ENCODE results near the gene TEX12.
"Not testable (repeated sequence)": the region's sequence is repeated elsewhere in the genome, so short reads cannot be mapped to it uniquely, and the experiment has no call there.

Gene TEX12, protein sequence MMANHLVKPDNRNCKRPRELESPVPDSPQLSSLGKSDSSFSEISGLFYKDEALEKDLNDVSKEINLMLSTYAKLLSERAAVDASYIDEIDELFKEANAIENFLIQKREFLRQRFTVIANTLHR

DNA sequence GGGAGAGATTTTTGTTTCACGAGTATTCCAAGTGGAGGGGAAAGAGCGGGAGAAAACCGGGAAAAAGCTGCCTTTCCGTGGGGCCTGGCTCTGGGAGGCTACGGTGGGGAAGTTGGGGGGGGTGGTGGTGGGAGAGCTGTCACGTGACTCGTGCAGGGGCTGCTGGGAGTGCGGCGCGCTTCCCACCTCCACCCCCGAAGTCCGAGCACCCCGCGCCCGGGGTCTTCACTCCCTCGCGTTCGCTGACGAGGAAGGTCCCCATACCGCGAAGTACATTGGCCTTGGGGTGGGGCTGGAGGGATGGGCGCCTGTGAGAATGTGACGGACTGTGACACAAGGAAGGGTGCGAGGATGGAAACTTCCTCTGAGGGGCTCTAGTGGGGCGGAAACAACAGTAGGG lies at the start of gene TEX12:
TEX12 (plus strand) TSS at position 228 of the 400 bp plus-strand sequence. CDS start 1,897 bp downstream, outside the sequence.
- no peak for DNase-seq (ENCODE audit: low read depth)

DNA sequence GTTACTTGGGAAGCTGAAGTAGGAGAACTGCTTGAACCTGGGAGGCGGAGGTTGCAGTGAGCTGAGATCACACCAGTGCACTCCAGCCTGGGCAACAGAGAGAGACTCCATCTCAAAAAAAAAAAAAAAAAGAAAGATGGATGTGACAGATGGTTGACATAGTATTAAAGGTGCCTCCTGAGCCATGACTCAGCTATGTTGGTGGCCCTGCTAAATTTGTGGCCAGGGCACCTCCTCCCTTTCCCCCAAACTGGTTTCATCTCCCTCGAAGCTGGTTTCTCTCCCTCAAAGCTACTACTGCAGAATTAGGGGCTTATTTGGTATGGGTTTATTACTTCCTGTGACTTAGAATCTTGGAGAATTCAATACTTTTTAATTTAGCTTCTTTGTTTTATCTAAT lies 49.0 kb upstream of the TEX12 start:
- no peak for DNase-seq (ENCODE audit: low read depth)

DNA sequence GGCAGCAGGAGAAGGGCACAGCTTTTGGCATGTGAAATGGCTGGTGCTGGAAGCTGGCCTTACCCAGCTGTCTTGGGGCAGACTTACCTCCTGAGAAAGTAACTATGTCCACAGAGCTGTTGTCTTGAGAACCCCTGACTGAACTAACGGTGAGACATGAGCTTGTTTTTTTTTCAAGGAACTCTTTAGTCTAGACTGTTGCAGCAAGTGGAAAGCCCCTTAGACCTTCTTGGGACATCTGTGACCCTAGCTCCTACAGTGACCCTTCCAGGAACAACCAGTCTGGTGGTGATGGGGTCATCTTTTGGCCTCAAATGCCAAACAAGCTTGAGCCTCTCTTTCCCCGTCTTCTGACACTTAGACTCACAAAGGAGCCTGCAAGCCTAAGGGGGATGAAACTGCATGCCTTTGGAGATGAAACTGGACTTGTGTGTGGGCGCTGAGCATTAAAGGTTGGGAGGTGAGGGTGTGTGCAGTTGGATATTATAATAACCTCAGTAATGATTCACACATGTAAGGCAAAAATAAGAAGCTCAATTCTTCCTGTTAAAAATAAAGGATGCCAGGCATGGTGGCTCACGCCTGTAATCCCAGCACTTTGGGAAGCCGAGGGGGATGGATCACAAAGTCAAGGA lies 45.1 kb upstream of the TEX12 start:
- DNase-seq (ENCODE audit: low read depth) = no peak

DNA sequence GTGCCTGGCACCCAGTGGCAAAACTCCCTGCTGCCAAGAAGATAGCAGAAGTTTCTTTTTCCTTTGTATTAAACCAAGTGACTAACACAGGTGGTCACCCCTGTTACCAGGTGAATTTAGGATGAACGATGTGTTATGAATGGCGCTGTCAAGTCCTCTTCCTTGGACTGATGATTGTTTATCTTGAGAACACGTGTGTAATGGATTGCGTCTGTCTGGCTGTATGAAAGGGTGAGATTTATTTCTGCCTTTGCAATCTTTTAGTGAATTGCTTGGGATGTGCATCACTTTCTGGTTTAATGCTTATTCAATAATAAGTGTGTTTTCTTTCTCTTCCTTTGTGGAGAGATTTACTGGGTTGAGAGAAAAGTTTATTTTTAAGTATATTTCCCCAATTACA lies 44.0 kb upstream of the TEX12 start:
- DNase-seq (ENCODE audit: low read depth) = no peak

DNA sequence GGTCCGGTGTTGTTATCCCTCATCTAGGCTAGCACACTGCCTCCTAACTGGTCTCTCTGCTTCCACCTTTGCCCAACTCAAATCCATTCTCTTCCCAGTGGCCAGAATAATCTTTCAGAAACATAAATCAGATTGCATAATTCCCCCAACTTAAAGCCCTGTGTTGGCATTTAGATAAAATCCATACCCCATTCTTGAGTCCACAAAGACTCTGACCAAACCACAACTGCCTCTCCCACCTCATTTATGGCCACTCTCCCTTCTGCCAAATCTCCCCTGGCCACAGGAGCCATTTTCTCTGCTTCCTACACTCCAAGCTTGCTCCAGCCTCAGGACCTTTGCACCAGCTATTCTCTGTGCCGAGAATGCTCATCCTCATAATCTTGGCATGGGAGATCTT lies 40.1 kb upstream of the TEX12 start:
- DNase-seq (ENCODE audit: low read depth) = no peak

DNA sequence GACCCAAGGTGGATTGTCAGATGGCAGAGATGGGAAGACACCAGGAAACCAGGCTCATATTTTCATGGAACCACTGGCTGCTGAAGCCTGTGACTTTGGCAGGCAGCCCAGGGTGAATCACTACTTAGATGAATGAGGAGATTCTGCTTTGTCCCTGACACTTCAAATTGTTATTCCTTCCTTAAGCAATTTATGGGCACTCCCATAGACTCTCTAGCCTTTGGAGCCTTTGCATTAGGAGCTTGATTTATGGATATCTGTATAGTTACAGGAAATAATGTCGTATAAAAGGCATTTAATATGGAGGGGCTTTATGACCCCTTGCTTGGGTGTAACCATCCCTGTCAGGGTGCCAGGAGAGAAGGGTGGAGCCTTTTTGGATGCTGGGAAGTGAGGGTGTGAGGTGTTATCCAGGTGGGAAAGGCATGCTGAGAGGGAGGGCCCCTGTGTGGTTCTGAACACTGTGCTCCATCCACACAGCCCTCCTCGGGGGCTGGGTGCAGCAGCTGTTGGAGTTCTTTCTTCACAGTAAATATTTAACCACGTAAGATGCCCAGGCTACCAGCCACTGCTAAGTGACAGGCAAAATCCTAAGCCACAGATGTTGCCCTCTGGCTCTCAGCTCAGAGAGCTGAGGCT lies 38.6 kb upstream of the TEX12 start:
- no peak for DNase-seq (ENCODE audit: low read depth)

DNA sequence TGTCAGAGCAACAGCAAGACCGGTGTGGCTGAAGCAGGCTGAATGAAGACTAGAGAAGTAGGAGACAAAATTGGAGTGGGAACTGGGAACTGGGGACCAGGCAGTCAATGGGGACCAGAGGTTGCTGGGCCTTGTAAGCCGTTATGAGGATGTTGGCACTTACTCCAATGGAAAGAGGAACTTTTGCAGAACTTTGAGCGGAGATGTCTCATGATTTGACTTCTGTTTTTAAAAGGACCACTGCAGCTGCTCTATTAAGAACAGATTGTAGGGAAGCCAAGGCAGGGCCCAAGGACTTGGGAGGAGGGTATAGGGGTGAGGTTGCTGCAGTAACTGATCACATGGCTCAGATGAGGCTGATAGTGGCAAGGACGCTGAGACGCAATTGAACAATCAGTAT lies 37.5 kb upstream of the TEX12 start:
- no peak for DNase-seq (ENCODE audit: low read depth)

DNA sequence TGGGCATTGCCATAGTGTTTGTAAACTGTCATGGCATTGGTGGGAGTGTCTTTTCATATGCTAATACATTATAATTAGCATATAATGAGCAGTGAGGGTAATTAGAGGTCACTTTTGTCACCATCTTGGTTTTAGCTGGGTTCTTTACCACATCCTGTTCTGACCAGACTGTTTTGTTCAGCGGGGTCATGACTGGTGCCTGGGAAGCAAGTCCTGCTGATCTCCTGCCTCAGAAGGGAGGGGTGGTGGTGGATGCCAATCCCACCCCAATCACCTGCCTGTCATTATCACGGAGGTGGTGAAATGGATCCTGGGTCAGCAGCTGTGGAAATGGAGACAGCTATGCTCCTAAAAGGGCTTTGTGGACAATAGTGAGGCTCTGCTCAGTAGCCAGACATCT lies 34.4 kb upstream of the TEX12 start:
- DNase-seq (ENCODE audit: low read depth) = no peak

DNA sequence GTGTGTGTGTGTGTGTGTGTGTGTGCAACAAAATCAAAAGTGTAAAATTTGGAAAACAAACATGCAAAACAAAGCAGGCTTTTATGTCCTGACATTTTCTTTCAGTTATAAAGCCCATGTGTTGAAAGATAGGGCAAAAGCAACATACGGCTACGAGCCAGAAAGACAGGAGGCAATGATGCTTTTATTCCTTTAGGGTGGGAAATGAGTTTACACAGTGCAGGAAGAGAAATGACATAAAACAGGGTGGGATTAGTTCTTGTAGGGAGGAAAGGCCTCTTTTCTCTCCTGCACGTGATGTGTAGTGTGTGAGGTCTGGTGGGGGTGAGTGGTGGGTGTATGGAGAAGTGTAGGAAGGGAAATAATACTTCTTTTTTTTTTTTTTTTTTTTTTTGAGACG lies 32.7 kb upstream of the TEX12 start:
- no peak for DNase-seq (ENCODE audit: low read depth)

DNA sequence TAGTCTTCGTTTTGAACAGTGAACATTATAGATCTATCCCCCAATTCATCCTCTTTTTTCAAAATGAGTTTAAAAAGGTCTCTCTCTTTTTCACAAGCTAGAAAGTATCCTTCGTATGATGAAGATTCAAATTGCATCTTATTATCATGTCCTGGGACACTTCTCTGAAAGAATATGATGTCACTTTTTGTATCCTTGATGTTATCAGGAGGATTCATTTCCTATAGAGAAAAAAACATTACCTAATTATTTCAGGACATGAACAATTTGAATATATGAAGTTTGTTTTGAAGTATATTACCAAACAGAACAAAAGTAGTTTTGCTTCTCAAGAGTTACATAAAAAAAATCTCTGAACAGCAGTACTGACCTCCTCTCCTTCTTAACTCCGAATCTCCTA lies 23.6 kb upstream of the TEX12 start:
- no peak for DNase-seq (ENCODE audit: low read depth)

DNA sequence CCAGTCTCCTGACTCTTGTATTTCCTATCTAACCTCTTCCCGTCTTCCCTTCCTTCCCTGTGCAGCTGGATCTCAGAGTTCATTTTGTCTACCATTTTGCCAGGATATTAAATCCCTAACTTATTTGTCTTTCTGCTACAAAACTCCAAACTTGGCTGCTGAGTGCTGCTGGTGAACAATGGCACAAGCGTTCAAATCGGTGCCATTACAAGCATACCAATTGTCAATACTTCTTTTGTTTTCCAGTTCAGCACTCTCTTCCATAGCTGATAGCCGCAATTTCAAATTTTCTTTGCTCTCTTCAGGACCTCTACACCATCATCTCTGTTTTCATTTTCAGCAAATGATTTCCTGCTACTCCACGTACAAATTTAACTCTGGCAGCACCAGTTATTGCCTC lies 16.7 kb upstream of the TEX12 start:
- DNase-seq (ENCODE audit: low read depth) = no peak

DNA sequence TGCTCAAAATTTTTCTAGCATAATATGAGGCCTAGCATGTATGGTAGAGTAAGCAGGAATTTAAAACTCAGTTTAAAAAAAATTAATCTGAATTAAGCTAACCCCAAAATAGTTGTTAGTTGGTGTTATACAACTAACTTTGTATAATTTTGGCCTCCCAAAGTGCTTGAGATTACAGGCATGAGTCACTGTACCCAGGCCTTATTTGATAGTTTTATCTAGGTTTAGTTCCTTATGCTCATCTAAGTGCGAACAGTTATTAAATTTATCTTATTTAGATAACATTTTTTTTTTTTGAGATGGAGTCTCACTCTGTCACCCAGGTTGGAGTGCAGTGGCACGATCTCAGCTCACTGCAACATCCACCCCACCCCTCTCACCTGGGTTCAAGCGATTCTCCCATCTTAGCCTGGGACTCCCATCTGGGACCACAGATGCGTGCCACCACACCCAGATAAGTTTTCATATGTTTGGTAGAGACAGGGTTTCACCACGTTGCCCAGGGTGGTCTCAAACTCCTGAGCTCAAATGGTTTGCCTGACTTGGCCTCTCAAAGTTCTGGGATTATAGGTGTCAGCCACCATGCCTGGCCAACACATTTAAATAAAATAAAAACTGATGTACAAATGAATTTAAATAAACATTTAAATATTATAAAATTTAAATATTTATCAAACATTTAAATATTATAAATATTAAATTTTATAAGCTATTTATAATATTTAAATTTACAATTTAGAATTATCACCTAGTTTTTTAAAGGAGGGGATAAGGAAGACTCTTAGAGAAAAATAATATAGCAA lies 10.8 kb upstream of the TEX12 start:
- DNase-seq (ENCODE audit: low read depth) = no peak

DNA sequence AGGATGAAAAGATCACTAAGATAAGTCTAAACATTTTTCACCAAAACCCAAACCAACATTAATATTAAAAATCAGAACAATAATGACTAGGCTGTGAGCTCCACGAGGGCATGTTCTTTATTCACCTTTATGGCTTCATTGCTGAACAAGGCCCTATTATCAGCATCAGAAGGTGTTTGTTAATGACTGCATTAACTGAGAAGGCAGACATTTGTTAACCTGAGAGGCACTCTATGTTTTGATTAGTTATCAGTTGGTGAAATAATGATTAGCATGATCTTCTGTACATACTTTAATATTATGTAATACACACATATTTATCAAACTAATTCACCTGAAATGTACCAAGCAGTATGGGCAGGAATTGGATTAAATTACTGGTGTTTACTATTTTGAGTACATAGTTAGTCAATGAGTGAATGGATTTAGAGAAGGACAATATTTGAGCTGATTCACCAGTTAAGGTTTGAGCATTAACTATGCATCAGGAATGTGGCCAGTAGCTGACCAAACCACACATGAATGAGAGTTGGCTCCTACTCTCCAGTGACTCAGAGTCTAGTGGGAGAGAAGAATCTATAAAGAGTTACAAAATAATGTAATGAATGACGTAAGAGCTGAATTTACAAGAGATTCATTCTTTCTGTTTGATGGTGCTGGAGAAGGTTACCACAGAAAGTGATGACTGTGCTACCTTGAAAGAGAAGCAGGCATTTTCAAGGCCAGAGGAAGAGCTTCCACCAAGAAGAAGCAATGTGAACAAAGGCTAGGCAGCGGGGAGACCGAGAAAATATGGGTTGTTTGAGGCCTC lies 10.0 kb upstream of the TEX12 start:
- DNase-seq (ENCODE audit: low read depth) = no peak

DNA sequence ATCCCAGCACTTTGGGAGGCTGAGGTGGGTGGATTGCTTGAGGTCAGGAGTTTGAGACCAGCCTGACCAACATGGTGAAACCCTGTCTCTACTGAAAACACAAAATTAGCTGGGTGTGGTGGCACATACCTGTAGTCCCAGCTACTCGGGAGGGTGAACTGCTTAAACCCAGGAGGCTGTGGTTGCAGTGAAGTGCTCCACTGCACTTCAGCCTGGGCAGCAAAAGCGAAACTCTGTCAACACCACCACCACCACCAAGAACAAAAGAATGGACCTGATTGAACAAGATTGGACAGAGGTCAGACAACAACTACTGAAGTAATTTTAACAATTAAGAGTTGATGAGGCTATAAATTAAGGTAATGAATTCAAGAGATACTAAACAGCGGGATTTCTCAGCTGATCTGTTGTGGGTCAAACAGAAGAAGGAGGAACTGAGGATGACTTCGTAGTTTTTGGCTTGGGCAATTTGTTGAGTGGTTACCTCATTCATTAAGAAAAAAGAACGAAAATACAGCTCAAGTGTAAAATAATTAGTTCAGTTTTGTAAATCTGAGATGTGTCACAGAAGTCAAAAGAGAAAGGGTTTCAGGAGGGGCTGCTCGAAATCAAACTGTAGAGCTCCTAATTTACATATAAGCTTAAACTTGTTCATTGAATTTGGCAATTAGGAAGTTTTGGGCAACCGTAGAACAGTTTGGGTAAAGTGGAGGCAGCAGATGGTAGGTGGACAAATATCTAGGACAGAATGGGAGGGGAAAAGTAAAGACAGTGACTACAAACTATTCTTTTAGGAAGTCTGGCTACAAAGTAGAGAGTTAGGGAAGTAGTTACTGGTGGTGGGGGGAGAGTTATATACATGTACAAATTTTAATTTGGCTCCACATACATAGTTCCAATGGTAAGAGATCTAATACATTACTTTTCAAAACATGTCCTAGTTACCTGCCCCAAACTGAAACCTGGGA lies 7.8 kb upstream of the TEX12 start:
- no peak for DNase-seq (ENCODE audit: low read depth)

DNA sequence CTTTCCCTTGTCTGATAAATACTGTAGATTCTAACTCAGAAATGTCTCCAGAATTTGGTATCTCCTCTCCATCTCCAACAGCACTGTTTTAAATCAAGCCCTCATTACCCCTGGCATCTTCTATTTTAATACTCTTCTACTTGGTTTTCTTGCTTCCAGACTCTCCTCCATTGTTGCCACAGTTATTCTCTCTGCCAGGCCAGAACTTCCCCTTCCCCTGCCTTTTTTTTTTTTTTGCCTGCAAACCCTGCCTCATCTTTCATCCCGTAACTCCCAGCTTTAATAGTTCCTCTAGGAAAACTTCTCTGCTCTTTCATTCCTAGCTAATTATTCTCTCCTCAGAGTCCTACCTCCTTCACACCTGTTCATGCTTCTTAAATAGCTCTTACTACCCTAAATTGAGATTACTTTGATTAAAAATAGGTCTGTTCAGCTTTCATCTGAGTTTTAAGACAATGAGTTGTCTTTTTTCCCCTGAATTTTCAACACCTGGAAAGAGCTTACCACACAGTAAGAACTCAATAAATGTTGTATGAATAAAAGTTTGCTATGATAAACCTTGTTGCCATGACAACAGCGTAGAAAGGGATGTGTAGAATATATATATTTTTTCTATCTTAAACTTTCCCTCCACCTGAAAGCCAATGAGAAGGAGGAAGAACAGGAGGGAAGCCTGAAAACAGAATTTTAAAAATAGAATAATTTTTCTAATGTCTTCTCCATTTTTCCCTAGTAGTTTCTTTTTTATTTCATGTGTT lies 6.9 kb upstream of the TEX12 start:
- DNase-seq (ENCODE audit: low read depth) = no peak

DNA sequence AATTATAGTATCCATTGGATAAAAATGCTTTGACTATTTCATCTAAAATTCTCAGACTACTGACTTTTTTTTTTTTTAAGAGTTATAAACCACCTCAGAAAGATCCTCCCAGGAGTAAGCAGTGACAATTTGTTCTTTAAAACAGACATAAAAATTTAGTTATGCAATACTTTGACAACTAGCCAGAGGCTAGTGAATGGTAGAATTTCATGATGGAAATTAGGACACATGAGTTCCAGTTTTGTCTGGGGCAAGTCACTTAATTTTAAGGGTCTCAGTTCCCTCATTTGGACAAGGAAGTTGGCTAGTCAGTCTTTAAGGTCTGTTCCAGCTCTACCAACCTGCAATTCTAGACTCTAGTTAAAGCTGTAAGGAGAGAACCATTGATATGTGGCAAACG lies 6.2 kb upstream of the TEX12 start:
- DNase-seq (ENCODE audit: low read depth) = no peak

DNA sequence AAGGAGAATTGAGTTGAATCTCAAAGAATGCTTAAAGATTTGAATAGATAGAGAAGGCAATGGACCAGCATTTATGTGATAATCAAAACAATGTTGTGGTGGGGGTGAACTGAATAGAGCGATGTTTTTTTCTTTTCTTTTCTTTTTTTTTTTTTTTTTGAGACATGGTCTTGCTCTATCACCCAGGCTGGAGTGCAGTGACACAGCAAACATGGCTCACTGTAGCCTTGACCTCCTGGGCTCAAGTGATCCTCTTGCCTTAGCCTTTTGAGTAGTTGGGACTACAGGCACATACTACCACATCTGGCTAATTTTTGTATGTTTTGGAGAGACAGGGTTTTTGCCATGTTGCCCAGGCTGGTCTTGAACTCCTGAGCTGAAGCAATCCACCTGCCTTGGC lies 5.0 kb upstream of the TEX12 start:
- not testable (repeated sequence) for DNase-seq (ENCODE audit: low read depth)

DNA sequence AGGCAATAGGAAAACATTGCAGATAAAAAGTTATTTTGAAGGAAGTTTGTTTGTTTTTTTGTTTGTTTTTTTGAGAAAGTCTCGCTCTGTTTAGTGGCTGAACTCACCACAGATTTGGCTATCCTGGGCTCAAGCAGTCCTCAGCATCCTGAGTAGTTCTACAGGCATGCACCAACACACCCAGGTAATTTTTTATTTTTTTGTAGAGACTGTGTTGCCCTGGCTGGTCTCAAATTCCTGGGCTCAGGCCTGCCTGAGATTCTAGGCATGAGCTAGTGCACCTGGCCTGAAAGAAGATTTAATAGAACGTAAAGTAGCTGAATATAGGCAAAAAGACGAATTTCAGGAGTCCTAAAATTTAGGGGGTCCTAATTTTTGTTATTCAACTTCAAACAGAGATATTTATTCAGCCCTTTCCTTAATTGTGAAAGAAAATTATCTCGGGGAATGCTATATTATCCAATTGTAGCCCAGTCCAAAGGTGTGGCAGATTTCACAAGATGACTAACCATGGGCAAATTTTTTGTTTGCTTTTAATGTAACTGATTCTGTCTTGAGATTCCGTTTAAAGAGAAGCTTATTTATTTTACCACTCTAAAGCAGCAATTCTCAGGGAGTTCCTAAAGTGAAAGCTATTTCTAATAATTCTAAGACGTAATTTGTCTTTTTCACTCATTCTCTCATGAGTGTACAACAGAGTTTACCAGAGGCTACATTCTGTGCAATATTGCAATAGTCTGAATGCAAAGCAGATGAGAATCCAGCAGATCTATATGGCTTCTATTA lies 4.2 kb upstream of the TEX12 start:
- DNase-seq (ENCODE audit: low read depth) = no peak

DNA sequence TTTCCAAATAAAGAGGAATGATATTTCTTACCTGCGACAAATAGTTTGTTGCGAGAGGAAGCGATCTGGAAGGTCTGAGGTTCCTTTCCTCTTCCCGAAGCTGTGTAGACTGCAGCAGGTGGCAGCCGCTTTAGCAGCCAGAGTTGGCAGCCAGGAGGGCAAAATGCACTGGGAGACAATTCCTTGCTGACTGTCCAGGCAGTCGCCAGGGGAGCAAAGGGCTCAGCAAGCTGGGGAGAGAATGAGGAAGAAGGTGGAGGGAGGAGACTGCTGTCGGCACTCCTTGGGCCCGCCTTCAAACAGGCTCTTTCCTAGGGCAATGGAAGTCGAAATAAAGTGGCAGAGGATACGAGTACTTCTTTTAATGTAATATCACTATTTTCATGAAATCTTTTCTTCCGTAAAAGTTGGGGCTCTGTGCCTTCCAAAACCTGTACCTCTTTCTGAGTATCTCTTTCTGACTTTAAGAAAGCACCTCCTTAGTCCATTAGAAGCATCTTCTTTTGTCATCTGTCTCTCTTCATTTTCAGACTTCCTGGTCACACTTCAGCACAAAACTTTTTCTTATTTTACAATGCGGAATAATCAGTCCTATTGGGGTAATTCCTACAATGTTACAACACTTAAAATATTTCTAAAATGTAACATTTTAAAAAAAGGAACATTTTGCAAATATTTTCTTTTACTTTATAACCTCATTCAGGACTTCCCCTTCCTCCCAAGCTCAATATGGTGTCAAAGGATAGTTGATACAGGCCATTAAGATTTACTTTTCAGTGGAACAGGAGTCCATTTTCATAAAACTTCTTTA lies 3.1 kb upstream of the TEX12 start, which contains the start of gene IL18:
IL18 (minus strand) TSS at position 220 of the 811 bp plus-strand sequence. CDS start 9,041 bp downstream, outside the sequence.
- DNase-seq (ENCODE audit: low read depth) = no peak

Measured in activated T-helper 1 cell treated with Interleukin-2 at 50 U/mL for 16 hours (primary cell).